Tibial artery (tissue), 4 donors: ENCODE data around the gene RAD50.
"Not testable (repeated sequence)": the region's sequence is repeated elsewhere in the genome, so short reads cannot be mapped to it uniquely, and the experiment has no call there.

Source experiments
- DNase-seq, 2 donors: peaks; one replicate each; pipeline ENCODE4 v3.0.0-alpha.2; 2019
- H3K27ac ChIP-seq, 2 donors: fragments of 200-600 bp; sonication (generic) in 1 of 2; 1 replicate in 1 of 2; 2 replicates in 1 of 2; pipeline ENCODE4 v1.5.1; 2018 to 2019; ENCODE audit warnings: mild to moderate bottlenecking in 1 of 2
- H3K27me3 ChIP-seq, 2 donors: fragments of 200-600 bp; sonication (generic) in 1 of 2; one replicate each; pipeline versions ENCODE4 v1.5.1 to v1.6.0; 2016 to 2019
- H3K36me3 ChIP-seq, 3 donors: fragments of 200-600 bp; sonication (generic) in 2 of 3; one replicate each; pipeline ENCODE4 v1.5.1; 2016 to 2019; ENCODE audit warnings: mild to moderate bottlenecking in 2 of 3
- H3K4me1 ChIP-seq, 4 donors: fragments of 200-600 bp; sonication (generic) in 2 of 4; 1 replicate in 3 of 4; 2 replicates in 1 of 4; pipeline ENCODE4 v1.5.1; 2016 to 2019
- H3K4me3 ChIP-seq, 2 donors: fragments of 200-600 bp; sonication (generic) in 1 of 2; 1 replicate in 1 of 2; 2 replicates in 1 of 2; pipeline ENCODE4 v1.5.1; 2018 to 2019; ENCODE audit warnings: mild to moderate bottlenecking in 2 of 2
- H3K9me3 ChIP-seq, 3 donors: fragments of 200-600 bp; sonication (generic) in 1 of 3; one replicate each; pipeline ENCODE4 v1.5.1; 2016 to 2019
- CTCF ChIP-seq, 2 experiments: fragments of 200-600 bp in 1 of 2; fragments of 450-650 bp in 1 of 2; IDR thresholded peaks; one replicate each; pipeline ENCODE4 v1.5.1; 2017 to 2019; ENCODE audit warnings: antibody characterized with exemption in 2 of 2, mild to moderate bottlenecking in 1 of 2, moderate library complexity in 1 of 2
- intact Hi-C: fragments of 100-400 bp; cut with DNase I; formaldehyde crosslinking; loops from one replicate; pipeline ENCODE4 v1.15.0; 2023; ENCODE audit warnings: low total_unique reads

The RAD50 gene

GRCh38 chr5:132686193-132686592, 129.4 kb downstream of the RAD50 start:
- Histone ChIP-seq H3K4me3 (no peak overlapping the region), H3K36me3 (no peaks in the 10 kb centered on the region), H3K27ac (no peak overlapping the region), H3K27me3 (no peaks in the 10 kb centered on the region), H3K9me3 (no peaks in the 10 kb centered on the region), H3K4me1 (no peaks in the 10 kb centered on the region)
- no peak for TF ChIP-seq CTCF (IDR thresholded peaks at IDR 0.05)
- DNase-seq = no peak
- intact Hi-C loops = no loop called here

GRCh38 chr5:132687995-132688394, 131.2 kb downstream of the RAD50 start:
- peaks cover 0 to 11% (median 3%) of the 10 kb centered on the region in 3 donors for H3K36me3 ChIP-seq
- TF ChIP-seq CTCF (IDR thresholded peaks at IDR 0.05) = no peak
- H3K4me3 ChIP-seq = no peak overlapping the region
- no peaks in the 10 kb centered on the region for H3K4me1 ChIP-seq
- no peak for DNase-seq
- H3K27me3 ChIP-seq = no peaks in the 10 kb centered on the region
- no peak overlapping the region for H3K27ac ChIP-seq
- no peaks in the 10 kb centered on the region for H3K9me3 ChIP-seq
- intact Hi-C loops = no loop called here

GRCh38 chr5:132688536-132689339, 132.0 kb downstream of the RAD50 start:
- H3K9me3 ChIP-seq = no peaks in the 10 kb centered on the region
- H3K4me3 ChIP-seq = no peak overlapping the region
- no peaks in the 10 kb centered on the region for H3K4me1 ChIP-seq
- TF ChIP-seq CTCF (IDR thresholded peaks at IDR 0.05) = no peak
- peaks cover 0 to 15% (median 3%) of the 10 kb centered on the region in 3 donors for H3K36me3 ChIP-seq
- intact Hi-C loops = no loop called here
- no peak overlapping the region for H3K27ac ChIP-seq
- H3K27me3 ChIP-seq = no peaks in the 10 kb centered on the region
- no peak for DNase-seq

GRCh38 chr5:132689513-132689912, 132.7 kb downstream of the RAD50 start:
- no peak for TF ChIP-seq CTCF (IDR thresholded peaks at IDR 0.05)
- no peaks in the 10 kb centered on the region for H3K4me1 ChIP-seq
- H3K4me3 ChIP-seq = no peak overlapping the region
- no peaks in the 10 kb centered on the region for H3K27me3 ChIP-seq
- peaks cover 0 to 20% (median 3%) of the 10 kb centered on the region in 3 donors for H3K36me3 ChIP-seq
- DNase-seq = no peak
- intact Hi-C loops = no loop called here
- no peak overlapping the region for H3K27ac ChIP-seq
- H3K9me3 ChIP-seq = no peaks in the 10 kb centered on the region

- intact Hi-C loops = no loop called here
- Histone ChIP-seq H3K36me3 (peaks cover 0 to 23% (median 6%) of the 10 kb centered on the region in 3 donors), H3K4me3 (no peak overlapping the region), H3K27me3 (no peaks in the 10 kb centered on the region), H3K4me1 (no peaks in the 10 kb centered on the region), H3K27ac (no peak overlapping the region), H3K9me3 (no peaks in the 10 kb centered on the region)
- no peak for TF ChIP-seq CTCF (IDR thresholded peaks at IDR 0.05)
- no peak for DNase-seq
These were observed 133.4 kb downstream of the RAD50 start for GRCh38 chr5:132690156-132690555.

- H3K4me1 ChIP-seq, H3K27me3 ChIP-seq, intact Hi-C loops, H3K9me3 ChIP-seq, DNase-seq, H3K27ac ChIP-seq, H3K4me3 ChIP-seq: not testable (repeated sequence)
- peaks cover 0 to 30% (median 9%) of the 10 kb centered on the region in 3 donors for H3K36me3 ChIP-seq
These were observed 135.2 kb downstream of the RAD50 start for GRCh38 chr5:132691755-132692631.
